Heart left ventricle (tissue), 16 donors: ENCODE results near the gene PRPSAP2. TPM values are rescaled to one million over a fixed set of nuclear protein-coding genes. Genes with fewer than 3 reads are reported as not detected.

Experiments
- ATAC-seq, 4 donors: fragments of 200-7000 bp; cut with Tn5 transposase; one replicate each; pipeline ENCODE4 v1.9.1; 2020 to 2022; ENCODE audit warnings: moderate library complexity in 4 of 4, mild to moderate bottlenecking in 3 of 4, moderate number of reproducible peaks in 1 of 4
- DNase-seq, 5 donors: peaks; one replicate each; pipeline ENCODE4 v3.0.0-alpha.2; 2020
- H3K27ac ChIP-seq, 12 donors: fragments of 200-600 bp; sonication (generic) in 4 of 12; one replicate each; pipeline versions ENCODE4 v1.5.0 to v1.8.0; 2016 to 2022; ENCODE audit warnings: mild to moderate bottlenecking in 2 of 12
- H3K27me3 ChIP-seq, 9 donors: fragments of 200-600 bp; sonication (generic) in 2 of 9; one replicate each; pipeline versions ENCODE4 v1.5.1 to v1.8.0; 2016 to 2022; ENCODE audit warnings: mild to moderate bottlenecking in 3 of 9
- H3K36me3 ChIP-seq, 9 donors: fragments of 200-600 bp; sonication (generic) in 2 of 9; one replicate each; pipeline versions ENCODE4 v1.5.0 to v1.8.0; 2018 to 2022; ENCODE audit warnings: mild to moderate bottlenecking in 2 of 9
- H3K4me1 ChIP-seq, 12 donors: fragments of 200-600 bp; sonication (generic) in 4 of 12; one replicate each; pipeline versions ENCODE4 v1.5.0 to v1.8.0; 2016 to 2022; ENCODE audit warnings: mild to moderate bottlenecking in 3 of 12
- H3K4me3 ChIP-seq, 12 donors: fragments of 200-600 bp; sonication (generic) in 4 of 12; one replicate each; pipeline versions ENCODE4 v1.5.0 to v1.8.0; 2017 to 2022; ENCODE audit warnings: mild to moderate bottlenecking in 9 of 12, moderate library complexity in 4 of 12
- H3K9me3 ChIP-seq, 12 donors: fragments of 200-600 bp; sonication (generic) in 4 of 12; one replicate each; pipeline versions ENCODE4 v1.5.0 to v1.8.0; 2016 to 2022; ENCODE audit warnings: mild to moderate bottlenecking in 1 of 12
- POLR2A ChIP-seq, 2 donors: fragments of 450-650 bp; IDR thresholded peaks; one replicate each; pipeline ENCODE4 v1.6.1; 2017; ENCODE audit warnings: antibody characterized with exemption in 2 of 2, mild to moderate bottlenecking in 2 of 2, moderate library complexity in 2 of 2
- WGBS, 4 donors: extraction: QIAGEN DNeasy Blood & Tissue Kit in 2 of 4; methylation state at CpG; one replicate each; pipeline versions ENCODE4 v1.1.5 to v1.1.7; 2013 to 2018; 5-methylcytosine and 5-hydroxymethylcytosine counted together
- intact Hi-C, 10 donors: fragments of 100-400 bp; cut with DNase I; formaldehyde crosslinking; loops; one replicate each; pipeline versions ENCODE4 v1.11.1 to v1.14.2; 2022
- polyA plus RNA-seq, 2 donors: library from polyadenylated mRNA; stranded (reverse); fragments of 200-250 nt; gene quantifications; one replicate each; pipeline ENCODE4 v1.2.3, GENCODE V29; 2013
- total RNA-seq, 9 donors: library from RNA; depleted of rRNA in 2 of 9; stranded (reverse); fragments of >200 nt in 2 of 9; fragmentation: NEBNext Ultra II Directional in 3 of 9; extraction: Animal tissue kit (Norgen Biotek cat#: 25700) in 3 of 9; gene quantifications; one replicate each; pipeline versions ENCODE4 v1.1.0 to v1.2.4, GENCODE V29; 2016 to 2023
- TF ChIP-seq, protein P1 (sequence below), 12 donors: fragments of 200-600 bp; sonication (generic) in 4 of 12; IDR thresholded peaks; one replicate each; pipeline versions ENCODE4 v1.5.0 to v1.8.0; 2018 to 2022; ENCODE audit warnings: antibody characterized with exemption in 12 of 12, mild to moderate bottlenecking in 5 of 12
- donor health status: ischemic (EF 13 %, LVEDD 7.1; RV severe dilation, severe dysfunction).
- donor health status: healthy with polysubstance abuse.
- donor health status: DM: no; HTN: yes; CAD: no.
- donor health status: DM: no; HTN: no; CAD: no.
- donor health status: ischemic (EF 25% LVEDD 6.9; RV normal size, moderate dysfunction).
- donor health status: ischemic (EF 25% LVEDD 5.7; RV mildly dilated, moderate dysfunction).
- donor health status: healthy.
- donor health status: DM: yes; HTN: yes; CAD: no.
- donor health status: ischemic (EF 35%, LVEDD 5.7; RV mildly dilated, moderate dysfunction).
- donor health status: nonischemic (EF 11% LVEDD 7.7; RV severe dilation, severe dysfunction).
- donor health status: DM: yes; HTN: yes; CAD: no.
- donor health status: PGD.
- donor health status: ischemic (EF 29% LVEDD 5.4; RV normal size, mild dysfunction).
- donor health status: nonischemic (EF 23%, LVEDD 6.1; RV moderate dilation, normal function).

The PRPSAP2 gene
- total and polyA plus RNA-seq, 11 donors = 11.0 to 26.2 (median 17.8) TPM

GRCh38 chr17:18977021-18977420, 119.1 kb downstream of the PRPSAP2 start:
- intact Hi-C loops = no loop called here
- ATAC-seq (no peak), DNase-seq (no peak)
- no peaks in the 10 kb centered on the region for H3K36me3 ChIP-seq
- H3K4me3 ChIP-seq = no peak overlapping the region
- 81 to 94% (median 90%) methylated on average over 4 of the region's 4 CpGs for WGBS, 4 donors
- H3K9me3 ChIP-seq = no peaks in the 10 kb centered on the region
- no peaks in the 10 kb centered on the region for H3K27me3 ChIP-seq
- no peak overlapping the region for H3K27ac ChIP-seq
- TF ChIP-seq, protein P1, sequence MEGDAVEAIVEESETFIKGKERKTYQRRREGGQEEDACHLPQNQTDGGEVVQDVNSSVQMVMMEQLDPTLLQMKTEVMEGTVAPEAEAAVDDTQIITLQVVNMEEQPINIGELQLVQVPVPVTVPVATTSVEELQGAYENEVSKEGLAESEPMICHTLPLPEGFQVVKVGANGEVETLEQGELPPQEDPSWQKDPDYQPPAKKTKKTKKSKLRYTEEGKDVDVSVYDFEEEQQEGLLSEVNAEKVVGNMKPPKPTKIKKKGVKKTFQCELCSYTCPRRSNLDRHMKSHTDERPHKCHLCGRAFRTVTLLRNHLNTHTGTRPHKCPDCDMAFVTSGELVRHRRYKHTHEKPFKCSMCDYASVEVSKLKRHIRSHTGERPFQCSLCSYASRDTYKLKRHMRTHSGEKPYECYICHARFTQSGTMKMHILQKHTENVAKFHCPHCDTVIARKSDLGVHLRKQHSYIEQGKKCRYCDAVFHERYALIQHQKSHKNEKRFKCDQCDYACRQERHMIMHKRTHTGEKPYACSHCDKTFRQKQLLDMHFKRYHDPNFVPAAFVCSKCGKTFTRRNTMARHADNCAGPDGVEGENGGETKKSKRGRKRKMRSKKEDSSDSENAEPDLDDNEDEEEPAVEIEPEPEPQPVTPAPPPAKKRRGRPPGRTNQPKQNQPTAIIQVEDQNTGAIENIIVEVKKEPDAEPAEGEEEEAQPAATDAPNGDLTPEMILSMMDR (IDR thresholded peaks at IDR 0.05) = no peak
- no peak for TF ChIP-seq POLR2A (IDR thresholded peaks at IDR 0.05)
- H3K4me1 ChIP-seq = no peaks in the 10 kb centered on the region

- intact Hi-C loops = no loop called here
- Histone ChIP-seq H3K27me3 (no peaks in the 10 kb centered on the region), H3K4me1 (no peaks in the 10 kb centered on the region), H3K4me3 (no peak overlapping the region), H3K9me3 (no peaks in the 10 kb centered on the region), H3K36me3 (no peaks in the 10 kb centered on the region), H3K27ac (no peak overlapping the region)
- ATAC-seq (no peak), DNase-seq (no peak)
- TF ChIP-seq, protein P1 (IDR thresholded peaks at IDR 0.05) = no peak
- TF ChIP-seq POLR2A (IDR thresholded peaks at IDR 0.05) = no peak
- 91 to 95% (median 91%) methylated on average over 15 to 19 of the region's 19 CpGs for WGBS, 4 donors
These were observed 119.7 kb downstream of the PRPSAP2 start for GRCh38 chr17:18977646-18978045.

- WGBS, 4 donors = 92 to 100% (median 95%) methylated on average over 1 to 13 of the region's 13 CpGs
- H3K27ac ChIP-seq = no peak overlapping the region
- no peak for ATAC-seq
These were observed 120.1 kb downstream of the PRPSAP2 start for GRCh38 chr17:18978050-18978449.

GRCh38 chr17:18978655-18979054, 120.7 kb downstream of the PRPSAP2 start:
- Histone ChIP-seq H3K27ac (no peak overlapping the region), H3K4me3 (no peak overlapping the region), H3K36me3 (no peaks in the 10 kb centered on the region), H3K4me1 (no peaks in the 10 kb centered on the region), H3K9me3 (no peaks in the 10 kb centered on the region), H3K27me3 (no peaks in the 10 kb centered on the region)
- TF ChIP-seq POLR2A (IDR thresholded peaks at IDR 0.05) = no peak
- TF ChIP-seq, protein P1 (IDR thresholded peaks at IDR 0.05) = no peak
- no peak for DNase-seq
- WGBS, 4 donors = 84 to 92% (median 90%) methylated on average over 17 of the region's 17 CpGs
- no peak for ATAC-seq
- intact Hi-C loops = no loop called here

More at GRCh38 chr17:18978050-18978449, 120.1 kb downstream of the PRPSAP2 start:
- TF ChIP-seq, protein P1 (IDR thresholded peaks at IDR 0.05) = no peak
- no peak for TF ChIP-seq POLR2A (IDR thresholded peaks at IDR 0.05)
- no peaks in the 10 kb centered on the region for H3K4me1 ChIP-seq
- H3K36me3 ChIP-seq = no peaks in the 10 kb centered on the region
- intact Hi-C loops = no loop called here
- H3K4me3 ChIP-seq = no peak overlapping the region
- H3K9me3 ChIP-seq = no peaks in the 10 kb centered on the region
- H3K27me3 ChIP-seq = no peaks in the 10 kb centered on the region
- no peak for DNase-seq

Other genes with a start within 250 kb of the PRPSAP2 start
- gene TBC1D28, start 213.7 kb upstream of the PRPSAP2 start, total RNA-seq = not detected
- gene TBC1D28, start 213.7 kb upstream of the PRPSAP2 start, polyA plus RNA-seq = not detected
- 1 to 10 TPM in 3 of 9 donors, under 1 TPM in 6; 0.32 to 5.1 (median 0.67) TPM for gene FOXO3B, start 175.8 kb upstream of the PRPSAP2 start, total RNA-seq
- gene FOXO3B, start 175.8 kb upstream of the PRPSAP2 start, polyA plus RNA-seq = 1 to 10 TPM in 1 of 2 donors, under 1 TPM in 1; 0.42 to 1.1 TPM
- gene FBXW10, start 114.1 kb upstream of the PRPSAP2 start, total RNA-seq = under 1 TPM in 2 of 9 donors, not detected in 7; 0.11 to 0.12 TPM
- gene FBXW10, start 114.1 kb upstream of the PRPSAP2 start, polyA plus RNA-seq = under 1 TPM in 1 of 2 donors, not detected in 1; 0.04 TPM
- 10 to 100 TPM; 13.6 to 27.7 (median 20.6) TPM for gene TVP23B, start 76.9 kb upstream of the PRPSAP2 start, total RNA-seq
- 10 to 100 TPM; 16.6 to 42.0 TPM for gene TVP23B, start 76.9 kb upstream of the PRPSAP2 start, polyA plus RNA-seq
- under 1 TPM in 2 of 9 donors, not detected in 7; 0.11 to 0.31 TPM for gene SLC5A10, start 94.0 kb downstream of the PRPSAP2 start, total RNA-seq
- under 1 TPM; 0.04 to 0.08 TPM for gene SLC5A10, start 94.0 kb downstream of the PRPSAP2 start, polyA plus RNA-seq
- gene FAM83G, start 146.6 kb downstream of the PRPSAP2 start, total RNA-seq = 1 to 10 TPM; 1.2 to 7.4 (median 1.8) TPM
- gene FAM83G, start 146.6 kb downstream of the PRPSAP2 start, polyA plus RNA-seq = 10 to 100 TPM in 1 of 2 donors, 1 to 10 TPM in 1; 1.5 to 12.8 TPM
- gene GRAP, start 188.8 kb downstream of the PRPSAP2 start, total RNA-seq = 1 to 10 TPM; 1.1 to 6.3 (median 2.1) TPM
- 1 to 10 TPM; 2.1 to 3.3 TPM for gene GRAP, start 188.8 kb downstream of the PRPSAP2 start, polyA plus RNA-seq